Hepatocyte (in vitro differentiated cells): ENCODE measurements around the gene C20orf96. TPM values are rescaled to one million over a fixed set of nuclear protein-coding genes. Genes with fewer than 3 reads are reported as not detected.

ENCODE experiments used
- DNase-seq: peaks from one replicate; pipeline ENCODE4 v3.0.0-alpha.2; 2016; ENCODE audit warnings: low spot score
- H2AFZ ChIP-seq: fragments of 200-600 bp; sonication (generic); 2 replicates; pipeline ENCODE4 v1.6.0; 2016; ENCODE audit warnings: antibody characterized with exemption, mild to moderate bottlenecking
- H3K27ac ChIP-seq: fragments of 200-600 bp; sonication (generic); 2 replicates; pipeline ENCODE4 v1.5.1; 2016; ENCODE audit warnings: mild to moderate bottlenecking
- H3K27me3 ChIP-seq: fragments of 200-600 bp; sonication (generic); 2 replicates; pipeline ENCODE4 v1.6.1; 2016
- H3K36me3 ChIP-seq: fragments of 200-600 bp; sonication (generic); replicated peaks from 2 replicates; pipeline ENCODE4 v1.5.1; 2016; ENCODE audit warnings: low read depth; ENCODE audit not compliant: insufficient read depth
- H3K4me1 ChIP-seq: fragments of 200-600 bp; sonication (generic); 2 replicates; pipeline ENCODE4 v1.5.1; 2016; ENCODE audit warnings: mild to moderate bottlenecking, moderate library complexity; ENCODE audit not compliant: insufficient read depth
- H3K4me2 ChIP-seq: fragments of 200-600 bp; sonication (generic); 2 replicates; pipeline ENCODE4 v1.6.0; 2016
- H3K4me3 ChIP-seq: fragments of 200-600 bp; sonication (generic); 2 replicates; pipeline ENCODE4 v1.5.1; 2016; ENCODE audit warnings: mild to moderate bottlenecking
- H3K79me2 ChIP-seq: fragments of 200-600 bp; sonication (generic); 2 replicates; pipeline ENCODE4 v1.6.0; 2017; ENCODE audit warnings: mild to moderate bottlenecking
- H3K9me2 ChIP-seq: fragments of 200-600 bp; sonication (generic); replicated peaks from 2 replicates; pipeline ENCODE4 v1.6.0; 2017; ENCODE audit warnings: mild to moderate bottlenecking; ENCODE audit not compliant: insufficient read depth
- H3K9me3 ChIP-seq: fragments of 200-600 bp; sonication (generic); 2 replicates; pipeline ENCODE4 v1.5.1; 2016; ENCODE audit warnings: low read depth, mild to moderate bottlenecking
- H4K20me1 ChIP-seq: fragments of 200-600 bp; sonication (generic); 2 replicates; pipeline ENCODE4 v1.6.0; 2016; ENCODE audit warnings: mild to moderate bottlenecking; ENCODE audit not compliant: insufficient read depth, poor library complexity, severe bottlenecking
- EZH2 ChIP-seq: fragments of 200-600 bp; sonication (generic); IDR thresholded peaks from 2 replicates; pipeline ENCODE4 v1.6.1; 2016; ENCODE audit warnings: antibody characterized with exemption, mild to moderate bottlenecking, borderline replicate concordance
- EZH2phosphoT487 ChIP-seq: fragments of 200-600 bp; sonication (generic); IDR thresholded peaks from one replicate; pipeline ENCODE4 v1.6.1; 2018; ENCODE audit warnings: antibody characterized with exemption, mild to moderate bottlenecking, low read depth, moderate library complexity; ENCODE audit not compliant: unreplicated experiment, severe bottlenecking
- WGBS: methylation state at CpG from one replicate; pipeline ENCODE4 v1.1.6; 2016; ENCODE audit warnings: low lambda C conversion rate; ENCODE audit errors: missing lambda C conversion rate; 5-methylcytosine and 5-hydroxymethylcytosine counted together
- polyA plus RNA-seq: library from polyadenylated mRNA; unstranded; fragments of >200 nt; fragmentation: Nextera tagmentation; extraction: Ambion mirVana; gene quantifications from 2 replicates; pipeline ENCODE4 v1.2.1, GENCODE V29; 2016
- total RNA-seq: library from RNA; depleted of rRNA; stranded (reverse); fragments of >200 nt; gene quantifications from 2 replicates; pipeline ENCODE4 v1.2.3, GENCODE V29; 2014
- TF ChIP-seq, protein P1 (sequence below): fragments of 200-600 bp; sonication (generic); IDR thresholded peaks from 2 replicates; pipeline ENCODE4 v1.5.1; 2016; ENCODE audit warnings: antibody characterized with exemption, mild to moderate bottlenecking; ENCODE audit not compliant: poor library complexity

The C20orf96 gene
- total and polyA plus RNA-seq, 2 experiments from 2014 or later = 3.5 to 10.6 TPM

DNA sequence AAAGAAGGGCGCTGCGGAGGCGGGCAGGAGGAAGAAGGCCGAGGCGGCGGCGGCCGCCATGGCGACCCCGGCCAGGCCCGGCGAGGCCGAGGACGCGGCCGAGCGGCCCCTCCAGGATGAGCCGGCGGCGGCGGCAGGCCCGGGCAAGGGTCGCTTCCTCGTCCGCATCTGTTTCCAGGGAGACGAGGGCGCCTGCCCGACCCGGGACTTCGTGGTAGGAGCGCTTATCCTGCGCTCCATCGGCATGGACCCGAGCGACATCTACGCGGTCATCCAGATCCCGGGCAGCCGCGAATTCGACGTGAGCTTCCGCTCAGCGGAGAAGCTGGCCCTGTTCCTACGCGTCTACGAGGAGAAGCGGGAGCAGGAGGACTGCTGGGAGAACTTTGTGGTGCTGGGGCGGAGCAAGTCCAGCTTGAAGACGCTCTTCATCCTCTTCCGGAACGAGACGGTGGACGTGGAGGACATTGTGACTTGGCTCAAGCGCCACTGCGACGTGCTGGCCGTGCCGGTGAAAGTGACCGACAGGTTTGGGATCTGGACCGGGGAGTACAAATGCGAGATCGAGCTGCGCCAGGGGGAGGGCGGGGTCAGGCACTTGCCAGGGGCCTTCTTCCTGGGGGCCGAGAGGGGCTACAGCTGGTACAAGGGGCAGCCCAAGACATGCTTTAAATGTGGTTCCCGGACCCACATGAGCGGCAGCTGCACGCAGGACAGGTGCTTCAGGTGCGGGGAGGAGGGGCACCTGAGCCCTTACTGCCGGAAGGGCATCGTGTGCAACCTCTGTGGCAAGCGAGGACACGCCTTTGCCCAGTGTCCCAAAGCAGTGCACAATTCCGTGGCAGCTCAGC lies 7.6 kb upstream of the C20orf96 start:
- Histone ChIP-seq H3K36me3 (no peaks in the 10 kb centered on the region), H3K27me3 (no peaks in the 10 kb centered on the region), H3K4me3 (peak overlapping the region; percentile 92), H4K20me1 (peaks cover 27% of the 10 kb centered on the region), H3K27ac (peak overlapping the region; percentile 100), H2AFZ (peak overlapping the region; percentile 73), H3K9me3 (no peaks in the 10 kb centered on the region), H3K79me2 (peaks cover 62% of the 10 kb centered on the region), H3K4me1 (peaks cover 40% of the 10 kb centered on the region), H3K4me2 (peak overlapping the region; percentile 98), H3K9me2 (no peaks in the 10 kb centered on the region)
- WGBS = under 1% methylated on average over 63 of the region's 75 CpGs
- TF ChIP-seq, protein P1, sequence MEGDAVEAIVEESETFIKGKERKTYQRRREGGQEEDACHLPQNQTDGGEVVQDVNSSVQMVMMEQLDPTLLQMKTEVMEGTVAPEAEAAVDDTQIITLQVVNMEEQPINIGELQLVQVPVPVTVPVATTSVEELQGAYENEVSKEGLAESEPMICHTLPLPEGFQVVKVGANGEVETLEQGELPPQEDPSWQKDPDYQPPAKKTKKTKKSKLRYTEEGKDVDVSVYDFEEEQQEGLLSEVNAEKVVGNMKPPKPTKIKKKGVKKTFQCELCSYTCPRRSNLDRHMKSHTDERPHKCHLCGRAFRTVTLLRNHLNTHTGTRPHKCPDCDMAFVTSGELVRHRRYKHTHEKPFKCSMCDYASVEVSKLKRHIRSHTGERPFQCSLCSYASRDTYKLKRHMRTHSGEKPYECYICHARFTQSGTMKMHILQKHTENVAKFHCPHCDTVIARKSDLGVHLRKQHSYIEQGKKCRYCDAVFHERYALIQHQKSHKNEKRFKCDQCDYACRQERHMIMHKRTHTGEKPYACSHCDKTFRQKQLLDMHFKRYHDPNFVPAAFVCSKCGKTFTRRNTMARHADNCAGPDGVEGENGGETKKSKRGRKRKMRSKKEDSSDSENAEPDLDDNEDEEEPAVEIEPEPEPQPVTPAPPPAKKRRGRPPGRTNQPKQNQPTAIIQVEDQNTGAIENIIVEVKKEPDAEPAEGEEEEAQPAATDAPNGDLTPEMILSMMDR = no peak
- DNase-seq = peak; percentile 64

DNA sequence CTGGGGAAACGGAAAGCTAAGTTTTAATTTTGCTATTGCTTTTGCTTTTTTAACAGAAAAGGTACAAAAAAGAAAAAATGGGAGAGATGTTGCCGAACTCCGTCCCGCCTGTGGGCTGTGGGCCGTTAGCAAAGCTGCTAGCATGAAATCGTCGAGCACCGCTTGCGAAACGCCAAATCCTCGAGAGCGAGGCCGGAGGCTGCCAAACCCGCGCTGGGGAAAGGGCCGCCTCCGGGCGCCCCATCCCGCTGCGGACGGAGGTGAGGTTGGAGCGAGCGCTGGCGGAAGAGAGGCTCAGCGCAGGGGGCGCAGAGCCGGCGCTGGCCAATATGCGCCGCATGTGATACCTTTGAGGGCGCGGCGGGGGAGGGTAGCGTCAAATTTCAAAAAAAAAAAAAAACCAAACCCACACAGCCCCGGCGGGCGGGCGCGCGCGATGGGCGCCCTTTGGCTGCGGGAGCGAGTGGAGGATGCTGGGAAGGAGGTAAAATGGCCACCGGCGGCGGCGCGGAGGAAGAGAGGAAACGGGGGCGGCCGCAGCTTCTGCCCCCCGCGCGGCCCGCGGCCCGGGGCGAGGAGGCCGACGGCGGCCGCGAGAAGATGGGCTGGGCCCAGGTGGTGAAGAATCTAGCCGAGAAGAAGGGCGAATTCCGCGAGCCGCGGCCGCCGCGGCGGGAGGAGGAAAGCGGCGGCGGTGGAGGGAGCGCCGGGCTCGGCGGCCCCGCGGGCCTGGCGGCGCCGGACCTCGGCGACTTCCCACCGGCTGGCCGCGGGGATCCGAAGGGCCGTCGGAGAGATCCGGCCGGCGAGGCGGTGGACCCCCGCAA lies 6.8 kb upstream of the C20orf96 start, which contains the start of gene ZCCHC3:
Gene ZCCHC3, plus strand, starts transcription at position 473 of the 827 bp plus-strand sequence. Its CDS starts 17 bp downstream, at position 490.
- no peaks in the 10 kb centered on the region for H3K27me3 ChIP-seq
- peak; percentile 94 for DNase-seq
- no peaks in the 10 kb centered on the region for H3K36me3 ChIP-seq
- TF ChIP-seq, protein P1 = peak; percentile 4
- TF ChIP-seq EZH2phosphoT487 = no peak
- no peaks in the 10 kb centered on the region for H3K9me2 ChIP-seq
- peaks cover 61% of the 10 kb centered on the region for H3K79me2 ChIP-seq
- 1% methylated on average over 81 of the region's 99 CpGs for WGBS
- peaks cover 27% of the 10 kb centered on the region for H4K20me1 ChIP-seq
- peak within 1 kb of the TSS; percentile 73 for H2AFZ ChIP-seq
- H3K4me3 ChIP-seq = peak within 1 kb of the TSS; percentile 92
- peaks cover 40% of the 10 kb centered on the region for H3K4me1 ChIP-seq
- H3K4me2 ChIP-seq = peak within 1 kb of the TSS; percentile 98
- H3K27ac ChIP-seq = peak within 1 kb of the TSS; percentile 100
- H3K9me3 ChIP-seq = no peaks in the 10 kb centered on the region

DNA sequence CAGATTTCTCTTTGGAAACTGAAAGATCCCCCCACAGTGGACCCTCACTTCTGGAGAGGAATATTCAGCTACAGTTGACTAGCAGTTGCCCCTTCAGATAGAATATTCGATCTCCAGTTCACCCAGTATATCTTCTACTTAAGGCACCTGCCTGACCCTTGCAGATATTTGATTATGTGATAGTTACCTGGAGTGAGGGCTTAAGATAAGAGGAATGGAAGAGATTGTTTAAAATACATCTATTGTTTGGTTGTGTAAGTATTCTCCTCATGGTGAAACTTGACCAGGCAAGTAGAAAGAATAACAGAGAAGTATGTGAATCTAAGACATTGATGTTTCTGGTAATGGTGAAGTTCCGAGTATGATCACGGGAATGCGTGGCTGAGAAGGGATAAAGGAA lies 5.3 kb upstream of the C20orf96 start:
- no peak overlapping the region for H2AFZ ChIP-seq
- H3K79me2 ChIP-seq = peaks cover 49% of the 10 kb centered on the region
- H3K27ac ChIP-seq = no peak overlapping the region
- H3K27me3 ChIP-seq = no peaks in the 10 kb centered on the region
- H3K4me1 ChIP-seq = peaks cover 38% of the 10 kb centered on the region
- WGBS = 72% methylated on average over 4 of the region's 4 CpGs
- H3K4me3 ChIP-seq = no peak overlapping the region
- no peaks in the 10 kb centered on the region for H3K9me3 ChIP-seq
- peaks cover 25% of the 10 kb centered on the region for H4K20me1 ChIP-seq
- no peaks in the 10 kb centered on the region for H3K9me2 ChIP-seq
- H3K36me3 ChIP-seq = no peaks in the 10 kb centered on the region
- TF ChIP-seq EZH2 (no peak), EZH2phosphoT487 (no peak)
- TF ChIP-seq, protein P1 = no peak
- H3K4me2 ChIP-seq = no peak overlapping the region
- no peak for DNase-seq
